Activated naive CD4-positive, alpha-beta T cell treated with Interleukin-2 at 50 U/mL for 16 hours (primary cell): Measurements from ENCODE around the gene CIAO3.

ENCODE experiments used
- DNase-seq: peaks from one replicate; pipeline ENCODE4 v3.0.0-alpha.2; 2020

Gene CIAO3

GRCh38 chr16:721765-722540 is 18.8 kb downstream of the CIAO3 start:
- DNase-seq, result no peak

GRCh38 chr16:720990-721764 is 19.6 kb downstream of the CIAO3 start, which contains the start of gene ANTKMT:
ANTKMT (plus strand) TSS chr16:721146; CDS start chr16:721275, 129 bp downstream.
- DNase-seq, result peak; percentile 72

- DNase-seq, result peak; percentile 35
These were observed 20.3 kb downstream of the CIAO3 start for GRCh38 chr16:720447-720989.

- DNase-seq, result no peak
These were observed 20.9 kb downstream of the CIAO3 start for GRCh38 chr16:719815-720446.

- DNase-seq, result no peak
These were observed 21.9 kb downstream of the CIAO3 start for GRCh38 chr16:718922-719321.

GRCh38 chr16:718389-718788 is 22.4 kb downstream of the CIAO3 start:
- no peak for DNase-seq

GRCh38 chr16:717450-718245 is 23.1 kb downstream of the CIAO3 start:
- DNase-seq, result no peak

- no peak for DNase-seq
These were observed 23.9 kb downstream of the CIAO3 start for GRCh38 chr16:716768-717325.

- no peak for DNase-seq
These were observed 24.6 kb downstream of the CIAO3 start for GRCh38 chr16:716200-716568.

- DNase-seq, result no peak
These were observed 25.2 kb downstream of the CIAO3 start for GRCh38 chr16:715477-716199.

GRCh38 chr16:714558-715476 is 26.0 kb downstream of the CIAO3 start, which contains the start of gene METRN:
METRN (plus strand) TSS chr16:715118; CDS start chr16:715290, 172 bp downstream.
- peak; percentile 90 for DNase-seq

- DNase-seq, result no peak
These were observed 26.7 kb downstream of the CIAO3 start for GRCh38 chr16:714079-714478.

- peak; percentile 50 for DNase-seq
These were observed 28.0 kb downstream of the CIAO3 start for GRCh38 chr16:712740-713250.

- DNase-seq, result peak; percentile 82
These were observed 29.1 kb downstream of the CIAO3 start for GRCh38 chr16:711548-712320.

GRCh38 chr16:711084-711483 is 29.7 kb downstream of the CIAO3 start:
- no peak for DNase-seq

GRCh38 chr16:710500-711075 is 30.2 kb downstream of the CIAO3 start:
- no peak for DNase-seq

GRCh38 chr16:709566-710499 is 31.0 kb downstream of the CIAO3 start:
- DNase-seq, result no peak

- no peak for DNase-seq
These were observed 31.8 kb downstream of the CIAO3 start for GRCh38 chr16:708959-709358.
